Heart left ventricle (tissue), 16 donors: ENCODE data around the gene B4GALT2. TPM values are rescaled to one million over a fixed set of nuclear protein-coding genes. Genes with fewer than 3 reads are reported as not detected.

Source experiments
- ATAC-seq, 4 donors: fragments of 200-7000 bp; cut with Tn5 transposase; one replicate each; pipeline ENCODE4 v1.9.1; 2020 to 2022; ENCODE audit warnings: moderate library complexity in 4 of 4, mild to moderate bottlenecking in 3 of 4, moderate number of reproducible peaks in 1 of 4
- DNase-seq, 5 donors: peaks; one replicate each; pipeline ENCODE4 v3.0.0-alpha.2; 2020
- H3K27ac ChIP-seq, 12 donors: fragments of 200-600 bp; sonication (generic) in 4 of 12; one replicate each; pipeline versions ENCODE4 v1.5.0 to v1.8.0; 2016 to 2022; ENCODE audit warnings: mild to moderate bottlenecking in 2 of 12
- H3K27me3 ChIP-seq, 9 donors: fragments of 200-600 bp; sonication (generic) in 2 of 9; one replicate each; pipeline versions ENCODE4 v1.5.1 to v1.8.0; 2016 to 2022; ENCODE audit warnings: mild to moderate bottlenecking in 3 of 9
- H3K36me3 ChIP-seq, 9 donors: fragments of 200-600 bp; sonication (generic) in 2 of 9; one replicate each; pipeline versions ENCODE4 v1.5.0 to v1.8.0; 2018 to 2022; ENCODE audit warnings: mild to moderate bottlenecking in 2 of 9
- H3K4me1 ChIP-seq, 12 donors: fragments of 200-600 bp; sonication (generic) in 4 of 12; one replicate each; pipeline versions ENCODE4 v1.5.0 to v1.8.0; 2016 to 2022; ENCODE audit warnings: mild to moderate bottlenecking in 3 of 12
- H3K4me3 ChIP-seq, 12 donors: fragments of 200-600 bp; sonication (generic) in 4 of 12; one replicate each; pipeline versions ENCODE4 v1.5.0 to v1.8.0; 2017 to 2022; ENCODE audit warnings: mild to moderate bottlenecking in 9 of 12, moderate library complexity in 4 of 12
- H3K9me3 ChIP-seq, 12 donors: fragments of 200-600 bp; sonication (generic) in 4 of 12; one replicate each; pipeline versions ENCODE4 v1.5.0 to v1.8.0; 2016 to 2022; ENCODE audit warnings: mild to moderate bottlenecking in 1 of 12
- CTCF ChIP-seq, 12 donors: fragments of 200-600 bp; sonication (generic) in 4 of 12; IDR thresholded peaks; one replicate each; pipeline versions ENCODE4 v1.5.0 to v1.8.0; 2018 to 2022; ENCODE audit warnings: antibody characterized with exemption in 12 of 12, mild to moderate bottlenecking in 5 of 12
- POLR2A ChIP-seq, 2 donors: fragments of 450-650 bp; IDR thresholded peaks; one replicate each; pipeline ENCODE4 v1.6.1; 2017; ENCODE audit warnings: antibody characterized with exemption in 2 of 2, mild to moderate bottlenecking in 2 of 2, moderate library complexity in 2 of 2
- WGBS, 4 donors: extraction: QIAGEN DNeasy Blood & Tissue Kit in 2 of 4; methylation state at CpG; one replicate each; pipeline versions ENCODE4 v1.1.5 to v1.1.7; 2013 to 2018; 5-methylcytosine and 5-hydroxymethylcytosine counted together
- intact Hi-C, 10 donors: fragments of 100-400 bp; cut with DNase I; formaldehyde crosslinking; loops; one replicate each; pipeline versions ENCODE4 v1.11.1 to v1.14.2; 2022
- long read RNA-seq, 3 donors: library from polyadenylated mRNA; unstranded; transcript quantifications; one replicate each; pipeline ENCODE4 v2.0.0, GENCODE V29; 2020 to 2021
- polyA plus RNA-seq, 2 donors: library from polyadenylated mRNA; stranded (reverse); fragments of 200-250 nt; gene quantifications; one replicate each; pipeline ENCODE4 v1.2.3, GENCODE V29; 2013
- total RNA-seq, 9 donors: library from RNA; depleted of rRNA in 2 of 9; stranded (reverse); fragments of >200 nt in 2 of 9; fragmentation: NEBNext Ultra II Directional in 3 of 9; extraction: Animal tissue kit (Norgen Biotek cat#: 25700) in 3 of 9; gene quantifications; one replicate each; pipeline versions ENCODE4 v1.1.0 to v1.2.4, GENCODE V29; 2016 to 2023
- donor health status: ischemic (EF 13 %, LVEDD 7.1; RV severe dilation, severe dysfunction).
- donor health status: healthy with polysubstance abuse.
- donor health status: DM: no; HTN: yes; CAD: no.
- donor health status: DM: no; HTN: no; CAD: no.
- donor health status: ischemic (EF 25% LVEDD 6.9; RV normal size, moderate dysfunction).
- donor health status: ischemic (EF 25% LVEDD 5.7; RV mildly dilated, moderate dysfunction).
- donor health status: healthy.
- donor health status: DM: yes; HTN: yes; CAD: no.
- donor health status: ischemic (EF 35%, LVEDD 5.7; RV mildly dilated, moderate dysfunction).
- donor health status: nonischemic (EF 11% LVEDD 7.7; RV severe dilation, severe dysfunction).
- donor health status: DM: yes; HTN: yes; CAD: no.
- donor health status: PGD.
- donor health status: ischemic (EF 29% LVEDD 5.4; RV normal size, mild dysfunction).
- donor health status: nonischemic (EF 23%, LVEDD 6.1; RV moderate dilation, normal function).

Gene B4GALT2, protein sequence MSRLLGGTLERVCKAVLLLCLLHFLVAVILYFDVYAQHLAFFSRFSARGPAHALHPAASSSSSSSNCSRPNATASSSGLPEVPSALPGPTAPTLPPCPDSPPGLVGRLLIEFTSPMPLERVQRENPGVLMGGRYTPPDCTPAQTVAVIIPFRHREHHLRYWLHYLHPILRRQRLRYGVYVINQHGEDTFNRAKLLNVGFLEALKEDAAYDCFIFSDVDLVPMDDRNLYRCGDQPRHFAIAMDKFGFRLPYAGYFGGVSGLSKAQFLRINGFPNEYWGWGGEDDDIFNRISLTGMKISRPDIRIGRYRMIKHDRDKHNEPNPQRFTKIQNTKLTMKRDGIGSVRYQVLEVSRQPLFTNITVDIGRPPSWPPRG
- total RNA-seq (10 to 100 TPM; 26.8 to 65.0 (median 40.2) TPM), polyA plus RNA-seq (10 to 100 TPM; 29.2 to 65.7 TPM)
- long read RNA-seq, donor 1, transcript B4GALT2-203 (7 exons, 2,203 nt) = major isoform, 30 of 81 reads
- long read RNA-seq, donor 1, partial matches to known transcripts = 30 of 81 reads
- long read RNA-seq, donor 1, other reads (novel, unspliced or antisense) = 21 of 81 reads
- long read RNA-seq, donor 2, partial matches to known transcripts = 51 of 62 reads
- long read RNA-seq, donor 2, other reads (novel, unspliced or antisense) = 9 of 62 reads
- long read RNA-seq, donor 3, transcript B4GALT2-203 (7 exons, 2,203 nt) = major isoform, 69 of 128 reads
- long read RNA-seq, donor 3, partial matches to known transcripts = 25 of 128 reads
- long read RNA-seq, donor 3, other reads (novel, unspliced or antisense) = 34 of 128 reads

DNA sequence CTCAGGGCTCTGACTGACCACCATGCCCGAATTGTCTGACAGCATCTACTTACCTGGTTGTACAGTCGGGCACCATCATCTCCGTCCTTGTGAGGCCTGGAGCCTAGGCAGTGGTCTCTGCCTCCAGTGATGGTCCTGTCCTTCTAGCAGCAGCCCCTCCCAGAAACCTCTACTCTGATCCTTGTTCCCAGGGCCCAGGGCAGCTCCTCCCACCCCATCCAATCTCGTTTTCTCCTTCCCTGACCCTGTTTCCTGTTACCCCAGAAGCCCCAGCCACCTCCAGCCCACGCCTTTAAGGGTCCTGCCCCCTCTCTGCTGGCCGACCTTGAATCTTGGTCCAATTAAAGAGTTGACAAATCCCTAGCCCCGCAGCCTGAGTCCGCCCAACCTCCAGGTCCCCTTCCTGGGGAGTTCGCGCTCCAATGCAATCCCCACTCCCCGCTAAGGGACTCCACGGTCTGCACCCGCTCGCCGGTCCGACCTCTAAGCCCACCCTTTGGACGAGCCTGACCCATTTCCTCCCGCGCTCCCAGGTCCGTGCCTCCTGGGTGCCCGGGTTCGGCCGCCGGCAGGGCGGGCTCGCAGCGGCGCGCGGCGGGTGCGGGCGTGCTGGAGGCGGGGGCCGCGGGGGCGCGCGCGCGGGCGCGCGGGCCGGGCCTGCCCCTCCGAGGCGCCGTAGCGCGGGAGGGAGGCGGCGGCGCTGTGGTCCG, at the start of gene B4GALT2:
Gene B4GALT2, plus strand, starts transcription at position 660 of the 710 bp plus-strand sequence. CDS start 1,951 bp downstream, outside the sequence.
- TF ChIP-seq POLR2A (IDR thresholded peaks at IDR 0.05) (no peak), CTCF (IDR thresholded peaks at IDR 0.05) (no peak)
- peak within 1 kb of the TSS; percentile 61 to 97 (median 79) for H3K4me3 ChIP-seq
- WGBS, 4 donors = 6 to 10% (median 8%) methylated on average over 24 to 54 of the region's 54 CpGs
- no peaks in the 10 kb centered on the region for H3K27me3 ChIP-seq
- peak in 4 of 5 donors; percentile 42 to 58 (median 54) for DNase-seq
- intact Hi-C loops = no loop called here
- no peaks in the 10 kb centered on the region for H3K9me3 ChIP-seq
- H3K4me1 ChIP-seq = peaks cover 3 to 57% (median 43%) of the 10 kb centered on the region in 12 donors
- H3K36me3 ChIP-seq = peaks cover 0 to 29% (median 19%) of the 10 kb centered on the region in 9 donors
- ATAC-seq = peak in 1 of 4 donors; percentile 3
- H3K27ac ChIP-seq = peak within 1 kb of the TSS in 11 of 12 donors; percentile 34 to 76 (median 60)

- peaks cover 0 to 22% (median 6%) of the 10 kb centered on the region in 9 donors for H3K36me3 ChIP-seq
- ATAC-seq (no peak), DNase-seq (peak in 1 of 5 donors; percentile 23)
- intact Hi-C loops = loop anchor here in 4 of 10 donors (5.0 to 10.0 kb wide), 3 partner anchors 93 to 406 kb away; no protein-coding TSS in a partner anchor
- 92 to 96% (median 94%) methylated on average over 7 to 10 of the region's 10 CpGs for WGBS, 4 donors
- TF ChIP-seq CTCF (IDR thresholded peaks at IDR 0.05) = peak in 11 of 12 donors; percentile 9 to 45 (median 25)
- no peak for TF ChIP-seq POLR2A (IDR thresholded peaks at IDR 0.05)
- H3K27me3 ChIP-seq = peaks cover 0 to 20% (median 9%) of the 10 kb centered on the region in 9 donors
- H3K4me1 ChIP-seq = peaks cover 0 to 17% (median 12%) of the 10 kb centered on the region in 12 donors
- no peak overlapping the region for H3K27ac ChIP-seq
- H3K9me3 ChIP-seq = no peaks in the 10 kb centered on the region
- H3K4me3 ChIP-seq = no peak overlapping the region
These were observed 48.7 kb upstream of the B4GALT2 start for GRCh38 chr1:43930168-43930948.

GRCh38 chr1:43930949-43931275, 48.1 kb upstream of the B4GALT2 start:
- Histone ChIP-seq H3K27ac (no peak overlapping the region), H3K9me3 (no peaks in the 10 kb centered on the region), H3K4me3 (no peak overlapping the region), H3K27me3 (peaks cover 2 to 23% (median 9%) of the 10 kb centered on the region in 9 donors), H3K36me3 (peaks cover 0 to 17% (median under 1%) of the 10 kb centered on the region in 9 donors), H3K4me1 (peaks cover 2 to 20% (median 15%) of the 10 kb centered on the region in 12 donors)
- DNase-seq = peak in 1 of 5 donors; percentile 7
- WGBS, 4 donors = 79 to 90% (median 84%) methylated on average over 3 to 4 of the region's 4 CpGs
- intact Hi-C loops = loop anchor here in 4 of 10 donors (5.0 to 10.0 kb wide), 3 partner anchors 94 to 406 kb away; no protein-coding TSS in a partner anchor
- TF ChIP-seq POLR2A (IDR thresholded peaks at IDR 0.05) = no peak
- TF ChIP-seq CTCF (IDR thresholded peaks at IDR 0.05) = no peak
- ATAC-seq = no peak
